K562 (cell line): ENCODE results near the gene EIF3CL.
"Not testable (repeated sequence)": the region's sequence is repeated elsewhere in the genome, so short reads cannot be mapped to it uniquely, and the experiment has no call there.

Experiments used
- CBX5 ChIP-seq: IDR thresholded peaks from 2 replicates; pipeline ENCODE4 v1.6.1; 2014; ENCODE audit warnings: low read depth, borderline replicate concordance
- FOXK1 ChIP-seq: sonication (generic); formaldehyde crosslinking; IDR thresholded peaks from 2 replicates; pipeline ENCODE4 v1.8.0; 2022; ENCODE audit warnings: missing genetic modification reagents, mild to moderate bottlenecking, borderline replicate concordance
- IFI16 ChIP-seq: fragments of 250-450 bp; sonication (Bioruptor Pico); IDR thresholded peaks from 2 replicates; pipeline ENCODE4 v2.1.2; 2022; ENCODE audit warnings: mild to moderate bottlenecking, inconsistent platforms
- JUND ChIP-seq, 2 experiments: IDR thresholded peaks; 2 replicates in 1 of 2; 3 replicates in 1 of 2; pipeline ENCODE4 v1.6.1; 2011; ENCODE audit warnings: borderline replicate concordance in 2 of 2, low read depth in 2 of 2, low read length in 2 of 2, improper control_type of control experiment in 1 of 2, missing biosample characterization in 1 of 2, missing genetic modification characterization in 1 of 2, missing genetic modification reagents in 1 of 2
- KLF6 ChIP-seq: fragments of 250-450 bp; sonication (Bioruptor Pico); IDR thresholded peaks from 2 replicates; pipeline ENCODE4 v1.4.0; 2020; ENCODE audit warnings: mild to moderate bottlenecking, moderate library complexity, borderline replicate concordance
- TAF1 ChIP-seq: IDR thresholded peaks from 2 replicates; pipeline ENCODE4 v1.6.1; 2011; ENCODE audit warnings: mild to moderate bottlenecking, low read length, moderate library complexity; ENCODE audit not compliant: insufficient read depth, control insufficient read depth, severe bottlenecking; ENCODE audit errors: extremely low read depth
- ZNF217 ChIP-seq: sonication (generic); formaldehyde crosslinking; IDR thresholded peaks from 2 replicates; pipeline ENCODE4 v1.8.0; 2022; ENCODE audit warnings: mild to moderate bottlenecking, missing genetic modification reagents
- TF ChIP-seq, protein P1 (sequence below): sonication (generic); formaldehyde crosslinking; IDR thresholded peaks from 2 replicates; pipeline ENCODE4 v1.8.1; 2023; ENCODE audit warnings: mild to moderate bottlenecking, missing genetic modification reagents
- TF ChIP-seq, protein P2 (sequence below): fragments of 200-800 bp; sonication (Bioruptor generic); IDR thresholded peaks from 2 replicates; pipeline ENCODE4 v1.6.1; 2016; ENCODE audit warnings: missing genetic modification characterization, missing compliant biosample characterization
- TF ChIP-seq, protein P3 (sequence below), 3 experiments: IDR thresholded peaks in 2 of 3; conservative IDR thresholded peaks in 1 of 3; 2 replicates each; pipeline ENCODE4 v1.5.1; 2011 to 2012; ENCODE audit warnings: low read length in 3 of 3, mild to moderate bottlenecking in 3 of 3, control low read depth in 2 of 3, improper control_type of control experiment in 1 of 3, inconsistent platforms in 1 of 3, low read depth in 1 of 3, mixed read lengths in 1 of 3, moderate library complexity in 1 of 3; ENCODE audit not compliant: insufficient read depth in 2 of 3

DNA sequence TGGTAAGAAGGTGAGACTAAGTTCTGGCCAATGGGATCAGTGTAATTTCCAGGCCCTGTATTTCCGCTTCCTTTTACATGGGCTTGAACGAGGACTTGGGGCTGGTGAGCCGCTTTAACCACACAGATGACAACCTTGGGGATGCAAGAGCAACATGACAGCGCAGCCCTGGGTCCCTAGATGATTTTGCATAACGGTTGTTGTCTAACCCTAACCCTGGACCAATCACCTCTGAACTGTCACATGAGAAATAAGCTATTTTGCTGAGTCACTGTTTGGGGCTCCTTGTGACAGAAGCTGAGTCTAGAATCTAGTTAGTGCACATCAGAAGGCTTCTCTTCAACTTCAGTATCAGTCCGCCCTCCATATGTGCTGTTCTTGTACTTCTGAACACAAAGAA is 43.4 kb upstream of the EIF3CL start:
- TF ChIP-seq TAF1; IFI16 (CRISPR knock-in tag); JUND (IDR thresholded peaks at IDR 0.05; ENCODE audit: borderline replicate concordance, low read depth, low read length); JUND (tag; IDR thresholded peaks at IDR 0.05; ENCODE audit: borderline replicate concordance, low read depth, low read length); CBX5; FOXK1 (CRISPR knock-in tag); ZNF217 (CRISPR knock-in tag); KLF6 (CRISPR knock-in tag): not testable (repeated sequence)
- TF ChIP-seq, protein P1, sequence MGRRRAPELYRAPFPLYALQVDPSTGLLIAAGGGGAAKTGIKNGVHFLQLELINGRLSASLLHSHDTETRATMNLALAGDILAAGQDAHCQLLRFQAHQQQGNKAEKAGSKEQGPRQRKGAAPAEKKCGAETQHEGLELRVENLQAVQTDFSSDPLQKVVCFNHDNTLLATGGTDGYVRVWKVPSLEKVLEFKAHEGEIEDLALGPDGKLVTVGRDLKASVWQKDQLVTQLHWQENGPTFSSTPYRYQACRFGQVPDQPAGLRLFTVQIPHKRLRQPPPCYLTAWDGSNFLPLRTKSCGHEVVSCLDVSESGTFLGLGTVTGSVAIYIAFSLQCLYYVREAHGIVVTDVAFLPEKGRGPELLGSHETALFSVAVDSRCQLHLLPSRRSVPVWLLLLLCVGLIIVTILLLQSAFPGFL: not testable (repeated sequence)
- TF ChIP-seq, protein P2, sequence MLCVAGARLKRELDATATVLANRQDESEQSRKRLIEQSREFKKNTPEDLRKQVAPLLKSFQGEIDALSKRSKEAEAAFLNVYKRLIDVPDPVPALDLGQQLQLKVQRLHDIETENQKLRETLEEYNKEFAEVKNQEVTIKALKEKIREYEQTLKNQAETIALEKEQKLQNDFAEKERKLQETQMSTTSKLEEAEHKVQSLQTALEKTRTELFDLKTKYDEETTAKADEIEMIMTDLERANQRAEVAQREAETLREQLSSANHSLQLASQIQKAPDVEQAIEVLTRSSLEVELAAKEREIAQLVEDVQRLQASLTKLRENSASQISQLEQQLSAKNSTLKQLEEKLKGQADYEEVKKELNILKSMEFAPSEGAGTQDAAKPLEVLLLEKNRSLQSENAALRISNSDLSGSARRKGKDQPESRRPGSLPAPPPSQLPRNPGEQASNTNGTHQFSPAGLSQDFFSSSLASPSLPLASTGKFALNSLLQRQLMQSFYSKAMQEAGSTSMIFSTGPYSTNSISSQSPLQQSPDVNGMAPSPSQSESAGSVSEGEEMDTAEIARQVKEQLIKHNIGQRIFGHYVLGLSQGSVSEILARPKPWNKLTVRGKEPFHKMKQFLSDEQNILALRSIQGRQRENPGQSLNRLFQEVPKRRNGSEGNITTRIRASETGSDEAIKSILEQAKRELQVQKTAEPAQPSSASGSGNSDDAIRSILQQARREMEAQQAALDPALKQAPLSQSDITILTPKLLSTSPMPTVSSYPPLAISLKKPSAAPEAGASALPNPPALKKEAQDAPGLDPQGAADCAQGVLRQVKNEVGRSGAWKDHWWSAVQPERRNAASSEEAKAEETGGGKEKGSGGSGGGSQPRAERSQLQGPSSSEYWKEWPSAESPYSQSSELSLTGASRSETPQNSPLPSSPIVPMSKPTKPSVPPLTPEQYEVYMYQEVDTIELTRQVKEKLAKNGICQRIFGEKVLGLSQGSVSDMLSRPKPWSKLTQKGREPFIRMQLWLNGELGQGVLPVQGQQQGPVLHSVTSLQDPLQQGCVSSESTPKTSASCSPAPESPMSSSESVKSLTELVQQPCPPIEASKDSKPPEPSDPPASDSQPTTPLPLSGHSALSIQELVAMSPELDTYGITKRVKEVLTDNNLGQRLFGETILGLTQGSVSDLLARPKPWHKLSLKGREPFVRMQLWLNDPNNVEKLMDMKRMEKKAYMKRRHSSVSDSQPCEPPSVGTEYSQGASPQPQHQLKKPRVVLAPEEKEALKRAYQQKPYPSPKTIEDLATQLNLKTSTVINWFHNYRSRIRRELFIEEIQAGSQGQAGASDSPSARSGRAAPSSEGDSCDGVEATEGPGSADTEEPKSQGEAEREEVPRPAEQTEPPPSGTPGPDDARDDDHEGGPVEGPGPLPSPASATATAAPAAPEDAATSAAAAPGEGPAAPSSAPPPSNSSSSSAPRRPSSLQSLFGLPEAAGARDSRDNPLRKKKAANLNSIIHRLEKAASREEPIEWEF (CRISPR knock-in tag): not testable (repeated sequence)
- TF ChIP-seq, protein P3, sequence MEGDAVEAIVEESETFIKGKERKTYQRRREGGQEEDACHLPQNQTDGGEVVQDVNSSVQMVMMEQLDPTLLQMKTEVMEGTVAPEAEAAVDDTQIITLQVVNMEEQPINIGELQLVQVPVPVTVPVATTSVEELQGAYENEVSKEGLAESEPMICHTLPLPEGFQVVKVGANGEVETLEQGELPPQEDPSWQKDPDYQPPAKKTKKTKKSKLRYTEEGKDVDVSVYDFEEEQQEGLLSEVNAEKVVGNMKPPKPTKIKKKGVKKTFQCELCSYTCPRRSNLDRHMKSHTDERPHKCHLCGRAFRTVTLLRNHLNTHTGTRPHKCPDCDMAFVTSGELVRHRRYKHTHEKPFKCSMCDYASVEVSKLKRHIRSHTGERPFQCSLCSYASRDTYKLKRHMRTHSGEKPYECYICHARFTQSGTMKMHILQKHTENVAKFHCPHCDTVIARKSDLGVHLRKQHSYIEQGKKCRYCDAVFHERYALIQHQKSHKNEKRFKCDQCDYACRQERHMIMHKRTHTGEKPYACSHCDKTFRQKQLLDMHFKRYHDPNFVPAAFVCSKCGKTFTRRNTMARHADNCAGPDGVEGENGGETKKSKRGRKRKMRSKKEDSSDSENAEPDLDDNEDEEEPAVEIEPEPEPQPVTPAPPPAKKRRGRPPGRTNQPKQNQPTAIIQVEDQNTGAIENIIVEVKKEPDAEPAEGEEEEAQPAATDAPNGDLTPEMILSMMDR (IDR thresholded peaks at IDR 0.05 in 2 of 3, conservative IDR thresholded peaks at IDR 0.05 in 1 of 3; ENCODE audit: insufficient read depth in 2 of 3, low read depth in 1 of 3, low read length in 3 of 3): not testable (repeated sequence)
